ENCODE results near the gene CDX1. TPM values are rescaled to one million over a fixed set of nuclear protein-coding genes. Genes with fewer than 3 reads are reported as not detected.
A peak's percentile ranks its signal among the peaks of the same experiment; 100 is the strongest.

CDX1 gene
- total and polyA plus RNA-seq, 12 donors: 0.13 to 0.32 TPM; not detected in 10

- DNase-seq (no peak), ATAC-seq (no peak)
- H3K27ac ChIP-seq: no peak overlapping the region
- intact Hi-C loops (cut with DNase I): loop anchor here in 2 of 10 donors (10.0 kb wide), 1 partner anchor 233 kb away; the partner anchor contains the start of gene TCOF1 (in 2 of the 2)
- peak in 4 of 9 donors; percentile 9 to 33 (median 23) for TF ChIP-seq CTCF (IDR thresholded peaks at IDR 0.05)
- WGBS, 2 donors: 62 to 67% methylated on average over 5 of the region's 5 CpGs
- no peaks in the 10 kb centered on the region for H3K9me3 ChIP-seq
- peaks cover 0 to 95% (median 4%) of the 10 kb centered on the region in 9 donors for H3K36me3 ChIP-seq
- H3K4me1 ChIP-seq: peaks cover 0 to 37% (median 0%) of the 10 kb centered on the region in 9 donors
- no peaks in the 10 kb centered on the region for H3K27me3 ChIP-seq
- H3K4me3 ChIP-seq: no peak overlapping the region
Measured at GRCh38 chr5:150122158-150122510, 44.4 kb upstream of the CDX1 start.

- no peak overlapping the region for H3K4me3 ChIP-seq
- H3K36me3 ChIP-seq: peaks cover 0 to 98% (median 4%) of the 10 kb centered on the region in 9 donors
- intact Hi-C loops (cut with DNase I): loop anchor here in 2 of 10 donors (10.0 kb wide), 1 partner anchor 232 kb away; the partner anchor contains the start of gene TCOF1 (in 2 of the 2)
- no peak for DNase-seq
- H3K9me3 ChIP-seq: no peaks in the 10 kb centered on the region
- no peak for ATAC-seq
- H3K27me3 ChIP-seq: no peaks in the 10 kb centered on the region
- TF ChIP-seq CTCF (IDR thresholded peaks at IDR 0.05): no peak
- peaks cover 0 to 36% (median 0%) of the 10 kb centered on the region in 9 donors for H3K4me1 ChIP-seq
- 92 to 93% methylated on average over 15 of the region's 15 CpGs for WGBS, 2 donors
- H3K27ac ChIP-seq: peak overlapping the region in 2 of 10 donors; percentile 18 to 26
Measured at GRCh38 chr5:150122536-150123481, 43.8 kb upstream of the CDX1 start.

GRCh38 chr5:150123542-150123941, 43.0 kb upstream of the CDX1 start:
- no peak for DNase-seq
- intact Hi-C loops (cut with DNase I): loop anchor here in 2 of 10 donors (10.0 kb wide), 1 partner anchor 231 kb away; the partner anchor contains the start of gene TCOF1 (in 2 of the 2)
- Histone ChIP-seq H3K27me3 (no peaks in the 10 kb centered on the region), H3K36me3 (peaks cover 0 to 98% (median 4%) of the 10 kb centered on the region in 9 donors), H3K4me3 (no peak overlapping the region), H3K9me3 (no peaks in the 10 kb centered on the region), H3K27ac (peak overlapping the region in 2 of 10 donors; percentile 26 to 57), H3K4me1 (peaks cover 0 to 36% (median 0%) of the 10 kb centered on the region in 9 donors)
- WGBS, 2 donors: 68 to 75% methylated on average over 4 of the region's 4 CpGs
- ATAC-seq: no peak
- TF ChIP-seq CTCF (IDR thresholded peaks at IDR 0.05): no peak

- Histone ChIP-seq H3K9me3 (no peaks in the 10 kb centered on the region), H3K27ac (peak overlapping the region in 1 of 10 donors; percentile 57), H3K4me1 (peaks cover 0 to 36% (median 0%) of the 10 kb centered on the region in 9 donors), H3K27me3 (no peaks in the 10 kb centered on the region), H3K4me3 (no peak overlapping the region), H3K36me3 (peaks cover 0 to 98% (median 4%) of the 10 kb centered on the region in 9 donors)
- ATAC-seq (no peak), DNase-seq (no peak)
- WGBS, 2 donors: 87 to 90% methylated on average over 11 of the region's 11 CpGs
- intact Hi-C loops (cut with DNase I): loop anchor here in 2 of 10 donors (10.0 kb wide), 1 partner anchor 231 kb away; the partner anchor contains the start of gene TCOF1 (in 2 of the 2)
- TF ChIP-seq CTCF (IDR thresholded peaks at IDR 0.05): no peak
Measured at GRCh38 chr5:150124111-150124557, 42.4 kb upstream of the CDX1 start.

Measured in heart right ventricle (tissue), 16 donors.